ENCODE data around the gene INO80.

The INO80 gene

DNA sequence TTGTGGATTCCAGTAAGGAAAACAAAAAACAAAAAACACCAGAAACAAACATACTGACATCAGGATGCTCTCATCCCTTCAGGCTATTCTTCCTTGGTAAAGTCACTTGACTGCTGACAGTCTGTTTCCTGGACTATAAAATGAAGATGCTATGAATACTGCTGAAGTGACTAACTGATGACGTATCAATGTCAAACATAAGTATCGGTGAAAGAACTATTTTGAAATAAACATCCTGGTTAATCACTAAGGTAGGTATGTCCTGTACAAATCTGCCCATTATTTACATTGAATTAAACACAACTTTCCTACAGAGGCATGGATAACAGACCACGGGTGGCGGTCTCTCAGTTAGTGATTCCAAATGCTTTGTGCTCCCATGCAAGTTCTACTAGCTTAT is 116.9 kb downstream of the INO80 start:
- no peak for DNase-seq (ENCODE audit: low read depth in 2 of 2)

DNA sequence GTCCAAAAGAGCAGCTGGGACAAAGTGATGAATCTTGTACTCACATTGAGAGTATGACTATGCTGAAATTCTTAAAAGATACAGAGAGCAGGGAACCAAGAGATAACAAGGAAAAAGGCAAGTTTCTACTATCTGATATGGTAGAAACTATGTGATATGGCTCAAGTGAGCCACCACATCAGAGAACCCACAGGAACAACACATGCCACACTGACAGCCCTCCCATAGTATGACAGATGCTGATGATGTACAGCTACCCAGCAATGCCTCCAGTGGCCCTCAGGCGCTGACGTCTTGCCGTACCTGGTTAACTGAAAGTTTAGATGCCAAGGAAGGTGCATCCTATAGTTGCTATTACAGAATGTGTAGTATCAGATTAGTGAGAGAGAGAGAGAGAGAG is 120.4 kb downstream of the INO80 start:
- no peak for DNase-seq (ENCODE audit: low read depth in 2 of 2)

DNA sequence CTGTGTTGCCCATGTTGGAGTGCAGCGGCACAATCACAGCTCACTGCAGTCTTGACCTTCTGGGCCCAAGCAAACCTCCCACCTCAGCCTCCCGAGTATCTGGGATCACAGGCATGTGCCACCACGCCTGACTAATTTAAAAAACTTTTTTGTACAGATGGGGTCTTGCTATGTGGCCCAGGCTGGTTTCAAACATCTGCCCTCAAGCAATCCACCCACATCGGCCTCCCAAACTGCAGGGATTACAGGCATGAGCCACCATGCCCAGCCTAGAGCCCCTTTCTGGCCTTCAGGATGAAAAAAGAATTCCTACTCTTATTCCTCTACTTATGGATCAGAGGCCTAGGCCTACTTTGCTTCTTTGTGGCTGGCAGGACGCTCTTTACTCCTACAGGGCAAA is 123.3 kb downstream of the INO80 start:
- DNase-seq (ENCODE audit: low read depth in 2 of 2) = no peak

DNA sequence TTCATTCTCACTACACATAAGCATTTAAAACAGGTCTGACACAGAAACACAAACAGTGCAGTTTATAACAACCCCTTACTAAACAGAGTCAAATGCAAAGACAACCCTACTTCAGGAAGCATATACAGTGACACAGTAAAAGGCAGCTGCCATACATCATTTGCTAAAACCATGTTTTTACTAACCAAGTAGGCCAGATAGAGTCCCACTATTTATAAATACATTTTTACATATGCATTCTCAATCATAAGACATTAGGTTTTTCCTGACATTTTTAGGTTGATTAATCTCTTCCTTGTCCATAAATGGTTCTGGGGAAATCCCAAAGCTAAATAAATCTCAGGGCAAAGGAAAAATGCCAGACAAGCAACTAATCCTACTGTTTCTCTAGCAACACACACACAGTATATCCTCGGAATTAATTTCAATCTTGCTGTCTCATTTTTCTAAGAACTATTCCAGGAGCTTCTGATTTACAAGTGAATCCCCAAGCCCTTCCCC is 123.8 kb downstream of the INO80 start:
- DNase-seq (ENCODE audit: low read depth in 2 of 2) = no peak

DNA sequence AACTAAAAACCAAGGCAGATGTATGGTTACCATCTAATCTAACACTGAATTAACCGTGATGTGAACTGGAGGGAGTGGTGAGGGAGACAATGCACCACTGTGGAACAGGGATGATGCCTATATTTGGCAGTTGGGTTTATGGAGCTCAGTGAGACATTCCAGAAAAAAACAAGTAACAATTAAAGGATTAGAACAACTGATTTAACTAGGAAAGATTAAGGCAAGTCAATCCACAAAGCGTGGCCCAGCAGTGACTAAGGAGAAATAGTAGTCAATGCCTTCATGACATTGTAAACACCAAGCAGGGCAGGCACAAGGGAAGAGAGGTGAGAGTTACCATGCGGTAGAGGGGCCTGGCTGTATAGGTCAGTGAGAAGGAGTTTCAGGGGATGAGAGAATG is 124.7 kb downstream of the INO80 start:
- DNase-seq (ENCODE audit: low read depth in 2 of 2) = no peak

DNA sequence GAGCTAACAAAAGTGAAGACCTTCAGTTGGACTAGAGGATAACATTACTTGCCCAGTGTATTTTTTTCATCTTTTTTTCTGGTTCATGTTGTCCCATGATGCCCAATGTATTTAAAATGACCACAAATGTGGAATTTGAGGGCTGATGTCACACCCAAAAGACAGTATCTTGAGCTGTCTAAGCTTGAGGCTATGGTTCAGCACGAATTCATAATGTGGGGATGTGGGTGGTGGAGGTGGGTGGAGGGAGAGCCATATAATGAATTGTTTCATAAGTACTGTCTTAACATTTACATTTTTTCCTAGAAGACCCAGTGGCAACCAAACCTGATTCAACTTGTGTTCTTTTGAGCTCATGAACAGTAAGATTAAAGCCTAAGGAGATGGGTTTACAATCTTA is 125.3 kb downstream of the INO80 start:
- DNase-seq (ENCODE audit: low read depth in 2 of 2) = no peak

DNA sequence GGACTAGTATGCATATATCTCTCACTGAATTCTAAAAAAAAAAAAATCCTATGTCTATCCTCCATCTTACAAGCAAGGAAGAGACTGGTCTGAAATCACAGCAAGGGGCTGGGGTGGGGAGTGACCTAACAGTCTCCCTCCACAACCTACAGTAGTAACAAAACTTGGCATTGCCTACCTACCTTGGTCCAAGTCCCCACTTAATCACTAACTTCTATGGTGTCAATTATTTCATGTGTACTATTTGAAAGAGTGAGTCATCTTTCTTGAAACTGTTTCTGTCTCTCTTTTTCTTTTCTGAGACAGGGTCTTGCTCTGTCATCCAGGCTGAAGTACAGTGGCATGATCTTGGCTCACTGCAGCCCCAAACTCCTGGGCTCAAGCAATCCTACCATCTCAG is 126.0 kb downstream of the INO80 start:
- no peak for DNase-seq (ENCODE audit: low read depth in 2 of 2)

DNA sequence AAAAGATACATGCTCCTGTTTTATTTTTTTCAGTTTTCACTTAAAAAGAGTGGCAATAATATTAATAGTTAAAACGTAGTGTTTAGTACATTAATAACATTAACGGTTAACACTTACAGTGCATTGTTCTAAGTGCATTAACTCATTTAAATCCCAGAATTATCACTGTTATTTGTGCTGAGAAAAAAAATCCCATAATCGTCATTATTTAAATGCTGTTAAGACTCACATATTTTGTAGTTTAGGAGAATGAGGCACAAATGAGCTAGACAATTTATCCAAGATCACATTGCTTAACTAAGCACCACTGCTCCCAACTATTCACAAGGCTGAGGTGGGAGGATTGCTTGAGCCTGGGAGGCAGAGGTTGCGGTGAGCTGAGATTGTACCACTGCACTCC is 127.9 kb downstream of the INO80 start:
- no peak for DNase-seq (ENCODE audit: low read depth in 2 of 2)

DNA sequence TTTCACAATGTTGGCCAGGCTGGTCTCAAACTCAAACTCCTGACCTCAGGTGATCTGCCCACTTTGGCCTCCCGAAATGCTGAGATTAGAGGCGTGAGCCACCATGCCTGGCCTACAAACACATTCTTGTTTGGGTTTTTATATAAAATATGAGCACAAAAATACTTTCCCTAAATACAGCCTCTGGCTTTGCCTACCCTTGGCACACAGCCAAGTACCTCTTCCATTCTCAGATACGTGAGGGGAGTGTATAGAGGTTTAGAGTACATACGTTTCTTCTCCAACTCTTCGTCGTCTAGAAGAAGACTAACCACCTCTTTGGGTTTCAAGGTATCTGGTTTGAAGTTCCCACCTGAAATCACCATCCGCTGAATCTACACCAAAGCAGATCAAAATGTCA is 129.3 kb downstream of the INO80 start:
- no peak for DNase-seq (ENCODE audit: low read depth in 2 of 2)

DNA sequence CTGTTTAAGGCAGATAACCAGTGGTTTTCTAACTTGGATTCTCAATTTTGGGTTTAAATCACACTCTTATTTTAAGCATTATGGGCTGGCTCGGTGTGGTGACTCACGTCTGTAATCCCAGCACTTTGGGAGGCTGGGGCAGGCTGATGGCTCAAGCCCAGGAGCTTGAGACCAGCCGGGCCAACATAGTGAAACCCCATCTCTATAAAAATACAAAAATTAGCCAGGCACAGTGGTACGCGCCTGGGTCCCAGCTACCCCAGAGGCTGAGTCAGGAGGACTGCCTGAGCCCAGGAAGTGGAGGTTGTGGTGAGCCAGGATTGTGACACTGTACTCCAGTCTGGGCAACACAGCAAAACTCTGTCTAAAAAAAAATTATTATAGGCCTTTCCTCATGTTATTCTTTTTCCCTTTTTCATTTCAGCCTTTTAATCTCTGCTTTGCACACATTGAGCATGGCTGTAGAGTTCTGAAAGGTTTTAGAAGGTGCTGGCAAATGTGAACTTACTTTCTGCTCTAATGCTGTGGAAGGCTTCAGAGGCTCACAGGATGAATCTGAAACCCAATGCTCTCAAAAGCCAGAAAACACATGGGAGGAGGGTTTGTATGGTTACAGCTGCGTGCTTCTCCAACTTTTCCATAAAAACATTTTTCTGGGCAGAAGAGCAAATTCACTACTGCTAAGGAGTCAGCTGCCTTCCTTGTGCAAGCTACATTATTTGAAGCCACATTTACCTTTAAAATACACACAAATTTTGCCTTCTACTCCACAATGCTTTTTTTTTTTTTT is 130.3 kb downstream of the INO80 start:
- no peak for DNase-seq (ENCODE audit: low read depth in 2 of 2)

DNA sequence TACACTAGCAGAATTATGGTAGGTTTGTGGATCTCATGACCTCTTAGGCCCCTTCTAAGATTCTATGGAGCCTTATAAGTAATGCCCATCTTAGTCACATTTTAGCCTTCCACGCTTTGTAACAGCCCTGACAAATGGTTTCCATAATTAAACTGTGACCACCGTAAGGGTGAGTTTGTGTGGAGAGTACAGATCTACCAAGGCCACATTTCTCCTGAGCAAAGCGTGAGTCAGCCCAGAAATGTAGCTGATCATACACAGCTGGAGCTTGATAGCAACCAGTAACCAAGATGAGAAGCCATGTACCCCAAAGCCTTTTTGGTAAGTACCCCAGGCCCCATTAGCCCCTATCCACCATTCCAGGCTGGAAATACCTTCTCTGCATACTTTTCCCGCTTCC is 131.1 kb downstream of the INO80 start:
- peak; percentile 19 to 30 for DNase-seq (ENCODE audit: low read depth in 2 of 2)

DNA sequence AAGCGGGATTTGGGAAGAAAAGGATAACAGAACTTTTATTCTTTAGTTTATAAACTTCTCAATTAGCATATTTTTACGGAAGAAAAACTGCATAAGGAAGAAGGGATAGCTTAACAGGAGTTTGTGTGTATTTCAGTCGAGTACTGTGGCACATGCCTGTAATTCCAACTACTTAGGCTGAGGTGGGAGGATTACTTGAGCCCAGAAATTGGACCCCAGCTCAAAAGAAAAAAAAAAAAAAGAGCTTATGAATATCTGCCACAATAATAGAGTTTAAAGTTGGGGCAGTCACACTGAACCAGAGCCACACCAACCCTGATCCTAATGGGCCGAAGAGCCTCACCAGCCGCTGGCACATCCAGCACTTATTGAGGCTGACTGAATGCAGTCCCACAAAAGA is 131.7 kb downstream of the INO80 start:
- no peak for DNase-seq (ENCODE audit: low read depth in 2 of 2)

DNA sequence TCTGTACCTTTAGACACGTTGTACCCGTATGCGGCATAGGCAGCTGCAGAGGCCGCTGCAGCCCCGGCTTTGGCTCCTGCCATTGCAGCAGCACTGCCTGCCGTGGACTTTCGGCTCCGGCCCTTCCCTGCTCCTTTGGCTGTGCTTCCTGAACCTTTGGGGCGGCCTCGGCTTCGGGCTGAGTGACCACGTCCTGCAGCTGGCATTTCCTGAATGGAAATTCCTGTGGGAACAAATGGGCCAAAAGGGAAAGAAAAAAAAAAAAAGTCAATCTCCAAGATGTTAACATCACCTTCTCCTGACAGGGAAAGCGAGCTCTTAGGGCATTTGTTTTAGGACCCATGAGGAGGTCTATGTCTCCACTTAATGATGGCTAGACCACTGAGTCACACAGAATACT is 133.2 kb downstream of the INO80 start:
- DNase-seq (ENCODE audit: low read depth in 2 of 2) = no peak

DNA sequence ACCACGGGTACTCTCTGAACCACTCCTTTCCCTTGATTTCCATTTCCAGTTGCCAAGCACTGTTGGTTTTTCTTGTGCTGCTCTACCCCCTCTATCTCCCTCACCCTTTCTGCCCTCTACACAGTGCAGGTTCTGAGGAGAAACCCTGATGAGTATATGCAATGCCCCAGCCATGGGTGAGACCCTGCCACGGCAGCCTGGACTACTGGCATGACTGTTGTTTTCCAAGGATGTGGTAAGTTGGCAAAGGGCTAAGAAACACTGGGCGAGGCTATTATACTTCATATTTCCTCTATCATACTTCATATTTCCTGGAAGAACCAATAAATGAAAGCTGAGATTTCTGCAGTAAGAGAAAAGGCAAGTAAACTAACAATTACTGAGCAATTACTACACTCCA is 134.9 kb downstream of the INO80 start:
- DNase-seq (ENCODE audit: low read depth in 2 of 2) = no peak

DNA sequence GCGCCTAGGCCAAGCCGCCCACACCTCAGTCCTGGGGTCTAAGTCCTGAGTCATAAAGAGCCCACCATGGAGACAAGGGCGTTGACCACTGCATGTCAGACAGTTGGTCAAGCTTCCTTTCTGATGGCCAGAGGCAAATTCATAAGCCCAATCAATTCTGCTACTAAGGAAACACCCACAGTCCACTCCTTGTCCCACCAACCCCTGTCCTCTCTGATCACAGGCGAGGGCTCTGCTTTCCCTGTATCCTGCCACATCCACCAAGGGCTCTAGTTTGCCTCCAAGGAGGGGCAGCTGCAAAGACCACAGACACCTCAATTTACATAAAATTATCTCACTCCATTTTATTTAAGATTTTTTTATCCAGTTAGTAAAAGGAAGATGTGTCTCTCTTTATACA is 137.5 kb downstream of the INO80 start:
- DNase-seq (ENCODE audit: low read depth in 2 of 2) = no peak

DNA sequence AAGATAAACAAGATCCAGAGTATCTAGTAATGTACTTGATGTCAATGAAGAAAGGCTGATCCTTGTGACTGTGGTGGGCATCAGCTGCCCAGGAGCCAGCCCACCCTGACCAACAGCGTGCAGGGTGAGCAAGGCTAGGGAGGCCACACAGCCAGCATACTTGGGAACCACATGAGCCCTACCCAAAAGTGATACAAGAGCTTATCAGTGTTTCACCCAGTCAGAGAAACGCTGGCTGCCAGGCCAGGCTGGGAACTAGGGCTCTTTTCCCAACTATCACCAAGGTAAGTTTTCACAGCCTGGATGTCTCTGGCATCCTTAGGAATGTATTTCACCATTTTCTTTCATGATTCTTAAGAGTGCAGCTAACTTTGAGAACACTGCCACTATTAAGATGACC is 137.9 kb downstream of the INO80 start:
- DNase-seq (ENCODE audit: low read depth in 2 of 2) = no peak

DNA sequence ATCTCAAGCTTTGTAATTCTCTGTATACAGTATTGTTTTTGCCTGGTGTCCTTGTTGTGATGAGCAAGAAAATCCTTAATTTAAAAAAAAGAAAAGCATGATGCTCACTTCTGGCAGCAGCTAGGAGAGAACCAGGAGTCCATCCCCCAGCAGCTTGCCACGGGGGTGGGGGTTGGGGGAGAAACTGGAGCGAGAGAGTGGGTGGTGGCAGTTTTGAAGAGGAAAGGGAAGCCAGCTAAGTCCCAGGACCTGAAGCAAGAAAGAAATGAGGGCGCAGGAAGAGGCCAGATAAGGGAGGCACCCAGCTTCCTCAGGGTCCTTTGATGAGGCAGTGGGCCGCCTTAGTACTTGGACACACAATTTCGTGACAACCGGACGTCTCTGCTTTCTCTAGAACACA is 139.3 kb downstream of the INO80 start:
- no peak for DNase-seq (ENCODE audit: low read depth in 2 of 2)

DNA sequence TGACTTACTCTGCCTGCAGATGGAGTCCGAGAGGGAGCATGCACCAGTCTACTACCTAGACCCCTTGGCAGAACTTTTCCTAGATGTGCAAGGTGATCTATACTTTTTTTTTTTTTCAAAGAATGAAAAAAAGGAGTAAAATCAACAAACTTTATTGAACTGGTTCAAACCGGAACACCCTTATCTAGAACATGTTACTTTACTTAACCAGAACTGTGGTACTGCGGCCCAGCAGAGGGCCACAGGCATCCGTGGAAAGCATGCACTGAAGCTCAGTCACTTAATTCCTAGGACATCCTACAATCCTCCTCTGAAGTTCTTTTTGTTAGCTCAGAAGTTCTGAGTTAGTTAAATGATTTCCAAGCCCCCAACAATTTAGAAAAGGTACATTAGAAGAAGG is 141.2 kb downstream of the INO80 start:
- DNase-seq (ENCODE audit: low read depth in 2 of 2) = no peak

DNA sequence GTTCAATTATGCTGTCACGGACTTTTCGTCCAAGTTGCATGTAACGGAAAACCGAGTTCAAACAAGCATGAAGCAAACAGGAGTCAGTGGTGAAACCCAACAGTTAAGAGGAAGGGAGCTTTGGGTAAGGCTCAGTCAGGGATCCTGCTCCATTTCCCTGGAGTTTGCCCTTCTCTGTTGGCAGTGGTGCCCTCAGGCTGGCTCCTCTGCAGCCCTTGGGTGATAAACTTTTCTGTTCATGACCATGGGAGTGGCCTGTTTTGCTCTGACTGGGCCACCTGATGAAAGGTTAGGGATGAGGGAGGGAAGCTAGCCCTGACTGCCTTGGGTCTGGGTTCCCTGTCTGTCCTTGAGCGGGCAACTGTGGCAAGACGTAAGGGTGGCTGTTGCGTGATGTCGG is 146.7 kb downstream of the INO80 start:
- no peak for DNase-seq (ENCODE audit: low read depth in 2 of 2)

DNA sequence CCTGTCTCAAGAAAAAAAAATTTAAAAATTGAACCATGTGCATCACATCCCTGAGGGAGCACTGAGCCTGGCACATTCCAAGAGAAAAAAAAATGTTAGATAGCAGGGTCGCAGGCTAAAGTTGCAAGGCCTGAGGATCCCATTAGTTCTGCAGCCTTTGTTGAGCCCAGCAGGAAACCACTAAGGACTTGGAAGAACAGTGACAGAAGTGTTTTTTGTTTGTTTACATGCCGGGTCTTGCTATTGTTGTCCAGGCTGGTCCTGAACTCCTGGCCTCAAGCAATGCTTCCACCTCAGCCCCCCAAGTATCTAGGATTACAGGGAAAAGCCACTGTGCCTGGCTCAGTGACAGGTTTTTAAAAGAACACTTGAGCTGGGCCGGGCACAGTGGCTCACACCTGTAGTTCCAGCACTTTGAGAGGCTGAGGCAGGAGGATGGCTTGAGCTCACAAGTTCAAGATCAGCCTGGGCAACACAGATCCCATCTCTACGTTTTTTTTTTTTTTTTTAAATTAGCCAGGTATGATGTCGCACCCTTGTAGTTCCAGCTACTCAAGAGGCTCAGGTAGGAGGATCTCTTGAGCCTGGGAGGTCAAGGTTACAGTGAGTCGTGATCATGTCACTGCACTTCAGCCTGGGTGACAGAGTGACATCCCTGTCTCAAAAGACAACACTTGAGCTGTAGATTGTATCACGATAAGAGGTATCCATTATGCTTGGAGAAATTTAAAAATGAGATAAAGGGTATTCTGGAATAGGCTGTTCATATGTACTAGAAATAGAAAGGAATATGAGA is 147.6 kb downstream of the INO80 start:
- no peak for DNase-seq (ENCODE audit: low read depth in 2 of 2)

DNA sequence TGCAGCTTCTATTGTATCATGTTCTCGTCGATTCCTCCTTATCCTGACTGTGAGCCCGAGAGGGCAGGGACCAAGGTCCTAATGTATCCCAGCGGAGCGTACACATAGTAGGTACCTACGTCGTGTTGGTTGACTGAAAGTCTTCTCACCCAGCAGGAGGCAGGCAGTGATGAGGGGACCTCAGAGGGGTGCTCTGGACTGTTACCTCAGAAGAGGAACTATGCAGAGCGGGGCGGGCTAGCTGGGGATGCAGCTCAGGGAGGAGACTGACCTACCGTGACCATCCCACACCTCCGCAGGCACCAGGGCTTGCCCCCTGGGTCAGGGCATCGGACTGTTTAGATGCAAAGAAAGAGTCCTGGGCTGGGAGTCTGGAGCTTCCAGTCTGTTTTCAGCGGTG is 151.4 kb downstream of the INO80 start:
- no peak for DNase-seq (ENCODE audit: low read depth in 2 of 2)

DNA sequence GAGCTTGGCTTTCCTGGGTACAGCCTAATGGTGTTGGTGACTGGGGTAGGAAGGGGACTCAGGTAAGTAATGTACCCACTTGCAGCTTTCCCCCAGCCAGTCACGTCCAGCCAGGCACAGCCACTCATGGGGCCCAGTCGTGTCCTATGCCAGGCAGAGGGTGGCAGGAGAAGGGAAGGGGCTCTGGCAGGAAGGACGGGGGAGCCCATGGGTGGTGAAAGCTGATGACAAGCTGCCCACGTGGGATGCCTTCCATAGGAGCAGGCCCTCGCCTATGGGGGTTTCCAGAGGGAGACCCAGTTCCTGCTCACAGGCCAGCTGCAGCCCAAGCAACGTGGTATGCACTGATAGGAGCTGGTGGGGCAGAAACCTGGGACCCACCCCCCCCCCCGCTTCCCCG is 152.1 kb downstream of the INO80 start:
- no peak for DNase-seq (ENCODE audit: low read depth in 2 of 2)

DNA sequence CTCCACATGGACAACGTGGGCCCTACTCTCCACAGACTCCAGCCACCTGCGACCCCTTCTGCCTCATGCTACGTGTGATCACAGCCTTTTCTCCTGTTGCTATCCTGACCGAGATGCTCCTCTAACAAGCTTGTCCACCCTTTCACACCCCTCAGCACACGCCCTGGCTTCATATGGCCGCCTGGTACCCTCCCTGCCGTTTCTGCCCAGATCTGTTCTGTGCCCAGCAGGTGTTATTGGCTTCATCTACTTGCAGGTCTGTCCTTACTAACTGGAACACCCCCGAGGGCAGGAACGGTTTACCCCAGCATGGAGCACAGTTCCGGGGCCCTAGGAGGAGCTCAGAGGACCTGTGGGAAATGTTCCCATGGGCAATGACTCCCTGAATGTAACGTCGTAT is 152.9 kb downstream of the INO80 start:
- no peak for DNase-seq (ENCODE audit: low read depth in 2 of 2)
